Stimulated activated CD4-positive, alpha-beta T cell treated with anti-CD3 and anti-CD28 coated beads, Interleukin-4, amount 100 ng/mL, for 1 hour (primary cell): ENCODE results near the gene F11R.
"Not testable (repeated sequence)": the region's sequence is repeated elsewhere in the genome, so short reads cannot be mapped to it uniquely, and the experiment has no call there.

ENCODE experiments used
- DNase-seq: peaks from one replicate; pipeline ENCODE4 v3.0.0-alpha.2; 2020

F11R gene

DNA sequence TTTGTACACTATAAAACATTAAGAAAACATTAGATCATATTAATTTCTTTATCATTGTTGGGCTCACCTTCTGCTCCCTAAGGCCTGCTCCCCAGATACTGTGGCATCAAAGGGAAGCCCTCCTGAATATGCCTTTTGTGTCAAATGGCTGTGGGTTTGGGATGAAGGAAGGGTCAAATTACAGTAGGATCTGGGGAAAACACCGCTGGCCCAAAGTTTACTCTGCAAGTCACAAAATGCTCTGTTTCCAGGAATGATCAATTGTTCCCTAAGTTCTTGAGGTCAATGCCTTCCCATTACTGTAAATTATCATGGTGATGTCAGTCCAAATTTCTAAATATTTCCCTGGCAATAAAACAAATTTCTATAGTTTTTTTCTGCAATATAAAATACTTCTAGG, 59.5 kb downstream of the F11R start:
- DNase-seq = no peak

DNA sequence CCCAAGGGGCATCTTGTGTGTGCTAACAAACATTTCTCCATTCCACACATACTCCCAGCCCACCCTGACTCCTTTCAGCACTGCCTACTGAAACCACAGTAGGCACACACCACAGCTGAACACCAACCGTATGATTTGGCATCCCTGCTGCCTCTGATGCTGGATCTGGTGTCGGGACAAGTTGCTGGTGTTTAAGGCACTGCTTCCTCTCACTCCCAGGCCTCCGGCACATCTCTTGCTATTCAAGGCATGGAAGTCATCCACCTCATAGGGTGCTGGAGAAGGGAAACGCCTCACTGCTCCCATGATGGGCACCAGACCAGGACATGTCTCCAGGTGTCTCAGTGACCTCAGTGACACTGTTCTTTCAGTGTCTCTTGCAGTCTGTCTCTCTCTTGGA, 64.0 kb downstream of the F11R start:
- DNase-seq = no peak

DNA sequence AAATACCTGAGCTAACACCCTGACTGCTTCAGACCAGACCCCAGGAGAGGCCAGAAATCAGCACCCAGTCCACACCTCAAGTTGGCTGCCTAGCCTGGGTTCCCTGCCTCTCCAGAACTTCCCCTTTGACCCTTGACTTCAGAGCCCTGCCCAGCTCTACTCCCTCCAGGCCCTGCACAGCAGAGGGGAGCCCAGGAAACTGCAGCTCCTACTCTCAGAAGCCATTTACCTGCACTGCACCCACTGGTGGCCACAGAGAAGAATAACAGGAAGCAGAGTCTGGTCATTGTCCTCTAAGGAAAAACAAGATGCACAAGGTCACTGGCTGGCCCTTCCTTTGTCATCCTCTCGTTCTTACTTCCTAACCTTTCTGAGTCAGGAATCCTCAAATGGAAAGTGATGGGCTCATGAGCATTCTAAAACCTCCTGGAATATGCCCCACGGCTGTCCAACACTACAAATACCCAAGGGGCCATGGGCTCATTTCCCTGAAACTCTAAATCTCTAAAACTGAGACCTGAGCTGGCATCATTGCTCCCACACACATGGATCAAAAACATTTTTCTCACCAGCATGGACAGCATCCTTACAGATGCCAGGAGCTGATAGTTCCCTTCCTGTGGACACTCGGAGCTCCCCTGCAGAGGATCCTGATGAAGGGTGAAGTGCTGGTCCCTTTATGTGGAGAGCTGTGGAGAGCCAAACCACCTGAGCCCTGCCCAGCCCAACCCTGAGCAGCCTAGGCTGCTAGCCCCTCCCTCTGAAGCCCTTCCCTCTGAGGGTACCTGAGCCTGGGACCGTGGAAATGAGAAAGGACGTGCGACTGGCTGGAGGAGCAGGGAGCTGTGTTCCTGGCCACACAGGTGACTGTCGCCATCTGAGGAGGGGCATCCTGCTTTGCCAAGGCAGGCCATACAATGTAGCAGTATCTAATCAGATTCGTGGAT, 66.5 kb downstream of the F11R start, which contains the start of gene ITLN2:
TSS of gene ITLN2 (minus strand) at position 652 of the 947 bp plus-strand sequence. CDS start at position 584, 68 bp downstream.
- DNase-seq = peak; percentile 32

DNA sequence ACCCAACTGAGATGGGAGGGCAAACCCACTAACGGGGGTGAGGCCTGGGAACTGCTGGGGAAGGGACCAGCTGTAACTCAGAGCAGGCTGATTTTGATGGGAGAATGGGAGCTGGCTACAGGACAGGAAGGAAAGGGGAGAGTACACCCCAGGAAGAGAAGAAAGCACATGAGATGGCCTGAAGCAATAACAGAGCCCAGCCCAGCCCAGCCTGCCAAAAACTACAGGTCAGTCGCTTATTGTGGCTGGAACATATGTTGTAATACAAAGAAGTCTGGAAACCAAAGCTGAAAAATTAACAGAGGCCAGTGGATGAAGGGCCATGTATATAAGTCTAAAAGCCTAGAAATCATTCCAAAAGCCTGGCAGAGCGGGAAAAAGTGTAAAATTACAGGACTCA, 67.9 kb downstream of the F11R start:
- DNase-seq = no peak

DNA sequence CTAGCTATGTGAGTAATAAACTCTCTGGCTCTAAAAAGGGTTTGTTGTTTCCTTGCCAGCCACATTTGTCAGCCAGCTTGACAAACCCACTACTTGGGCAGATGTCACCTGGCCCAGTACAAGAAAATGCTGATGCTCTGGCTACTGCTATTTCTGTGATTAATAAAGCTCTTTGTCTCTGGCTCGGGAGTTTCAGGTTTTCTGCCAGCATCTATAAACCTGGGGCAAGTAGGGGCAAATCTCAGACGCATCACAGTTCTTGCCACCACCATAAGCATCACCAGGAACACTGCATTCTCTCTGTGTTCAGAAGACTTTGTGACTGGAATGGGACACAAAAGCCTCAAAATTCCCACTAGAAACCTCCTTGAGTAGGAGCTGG, 68.8 kb downstream of the F11R start:
- DNase-seq = no peak

DNA sequence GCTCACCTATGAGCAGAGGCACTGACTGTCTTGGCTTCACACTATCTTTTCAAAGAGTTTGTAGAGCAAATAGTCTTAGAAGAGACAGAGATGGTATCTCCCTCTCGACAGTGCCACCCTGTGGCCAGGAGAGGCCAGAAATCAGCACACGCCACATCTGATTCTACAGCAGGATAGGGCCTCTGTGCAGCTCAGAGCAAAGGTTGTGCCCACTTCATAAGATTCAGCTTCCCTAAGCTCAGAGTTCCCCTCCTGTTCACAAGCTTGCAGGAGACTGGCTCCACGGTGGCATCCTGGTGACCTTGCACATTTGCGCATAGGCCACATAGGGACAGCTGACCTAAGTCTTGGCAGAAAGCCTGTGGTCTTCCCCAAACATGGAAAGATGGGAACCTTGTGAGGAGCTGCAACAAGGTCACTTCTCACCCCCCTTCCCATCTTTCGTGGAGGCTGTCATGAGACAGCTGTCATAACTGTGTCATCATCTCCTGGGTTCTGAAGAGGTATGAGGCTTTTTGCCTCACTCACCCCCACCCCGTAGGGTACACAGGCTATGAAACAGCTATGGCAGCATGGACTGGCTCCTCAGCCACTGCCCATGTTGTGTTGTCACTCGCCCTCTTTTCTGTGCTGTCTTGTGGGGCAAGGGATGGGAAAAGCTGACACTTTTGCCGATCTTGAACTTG, 69.4 kb downstream of the F11R start:
- peak; percentile 76 for DNase-seq

DNA sequence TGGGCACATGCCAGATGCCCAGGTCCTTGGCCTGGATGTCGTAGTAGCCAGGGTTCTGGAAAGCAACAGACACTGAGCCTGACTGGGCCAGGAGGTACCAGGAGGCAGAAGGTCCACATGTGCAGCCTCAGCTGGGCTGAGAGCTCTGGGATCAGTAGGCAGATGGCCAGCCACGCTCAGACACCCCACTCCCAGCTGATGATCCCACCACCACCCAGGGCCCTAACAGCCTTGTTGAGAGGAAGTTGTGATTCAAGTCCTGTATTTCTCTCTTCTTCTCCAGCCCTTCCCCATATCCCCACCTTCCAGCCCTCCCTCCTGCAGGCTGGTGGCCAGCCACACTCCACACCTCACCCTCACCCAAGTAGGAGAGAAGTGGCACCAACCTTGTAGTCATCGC, 70.3 kb downstream of the F11R start:
- DNase-seq = no peak

DNA sequence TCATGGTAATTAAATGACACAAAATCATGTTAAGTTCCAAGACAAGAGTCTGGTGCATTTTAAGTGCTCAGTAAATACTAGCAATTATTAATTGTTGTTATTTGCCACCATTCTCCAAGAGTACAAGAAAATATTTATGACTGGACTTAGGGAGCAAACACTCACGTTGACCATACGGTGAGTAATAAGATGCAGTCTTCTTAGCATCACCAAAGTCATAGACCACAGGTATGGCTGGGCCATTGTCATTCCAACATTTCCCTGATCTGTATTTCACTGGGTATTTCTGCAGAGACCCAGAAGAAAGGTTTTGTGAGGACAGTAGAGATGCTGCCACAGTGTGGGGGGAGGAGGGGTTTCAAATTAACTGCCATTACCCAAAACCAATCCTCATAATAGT, 71.1 kb downstream of the F11R start:
- DNase-seq = no peak

DNA sequence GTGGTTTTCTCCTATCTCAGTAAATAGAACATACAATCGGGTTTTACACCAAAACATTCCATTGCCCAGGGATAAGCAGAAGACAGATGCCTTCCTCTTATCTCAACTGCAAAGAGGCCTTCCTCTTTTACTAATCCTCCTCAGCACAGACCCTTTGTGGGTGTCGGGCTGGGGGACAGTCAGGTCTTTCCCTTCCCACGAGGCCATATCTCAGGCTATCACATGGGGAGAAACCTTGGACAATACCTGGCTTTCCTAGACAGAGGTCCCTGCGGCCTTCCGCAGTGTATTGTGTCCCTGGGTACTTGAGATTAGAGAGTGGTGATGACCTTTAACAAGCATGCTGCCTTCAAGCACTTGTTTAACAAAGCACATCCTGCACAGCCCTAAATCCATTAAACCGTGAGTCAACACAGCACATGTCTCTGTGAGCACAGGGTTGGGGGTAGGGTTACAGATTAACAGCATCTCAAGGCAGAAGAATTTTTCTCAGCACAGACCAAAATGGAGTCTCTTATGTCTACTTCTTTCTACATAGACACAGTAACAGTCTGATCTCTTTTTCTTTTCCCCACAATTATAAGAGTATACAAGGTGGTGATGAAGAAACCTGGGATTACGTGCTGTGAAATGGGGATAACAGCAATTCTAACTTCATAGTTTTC, 71.6 kb downstream of the F11R start:
- not testable (repeated sequence) for DNase-seq

DNA sequence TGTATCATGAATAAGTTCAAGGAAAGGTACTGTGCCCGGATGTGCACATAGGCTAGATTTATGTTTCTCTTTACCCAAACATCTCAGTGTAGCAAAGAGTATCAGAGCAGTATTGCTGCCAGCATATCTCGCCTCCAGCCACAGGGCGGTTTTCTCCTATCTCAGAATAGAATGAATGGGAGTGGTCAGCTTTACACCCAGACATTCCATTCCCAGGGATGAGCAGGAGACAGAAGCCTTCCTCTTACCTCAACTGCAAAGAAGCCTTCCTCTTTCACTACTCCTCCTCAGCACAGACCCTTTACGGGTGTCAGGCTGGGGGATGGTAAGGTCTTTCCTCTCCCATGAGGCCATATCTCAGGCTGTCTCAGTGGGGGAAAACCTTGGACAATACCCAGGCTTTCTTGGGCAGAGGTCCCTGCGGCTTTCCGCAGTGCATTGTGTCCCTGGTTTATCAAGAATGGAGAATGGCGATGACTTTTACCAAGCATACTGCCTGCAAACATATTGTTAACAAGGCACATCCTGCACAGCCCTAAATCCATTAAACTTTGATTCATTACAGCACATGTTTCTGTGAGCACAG, 73.7 kb downstream of the F11R start:
- not testable (repeated sequence) for DNase-seq

DNA sequence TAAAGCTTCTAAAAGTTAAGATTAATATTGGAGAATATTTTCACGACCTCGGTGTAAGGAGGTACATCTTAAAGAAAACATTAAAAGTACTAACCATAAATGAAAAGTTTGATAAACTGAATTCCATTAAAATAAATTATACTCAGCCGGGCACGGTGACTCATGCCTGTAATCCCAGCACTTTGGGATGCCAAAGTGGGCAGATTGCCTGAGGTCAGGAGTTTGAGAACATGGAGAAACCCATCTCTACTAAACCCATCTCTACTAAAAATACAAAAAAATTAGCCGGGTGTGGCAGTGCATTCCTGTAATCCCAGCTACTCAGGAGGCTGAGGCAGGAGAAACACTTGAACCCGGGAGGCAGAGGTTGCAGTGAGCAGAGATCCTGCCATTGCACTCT, 75.1 kb downstream of the F11R start:
- not testable (repeated sequence) for DNase-seq
